GM19328 (cell line): ENCODE measurements around the gene KDF1.
"Not testable (repeated sequence)": the region's sequence is repeated elsewhere in the genome, so short reads cannot be mapped to it uniquely, and the experiment has no call there.

Source experiments
- ATAC-seq: cut with Tn5 transposase; IDR thresholded peaks from one replicate; pipeline ENCODE4 v1.9.1; 2021; ENCODE audit warnings: mild to moderate bottlenecking, moderate library complexity; ENCODE audit not compliant: unreplicated experiment

The KDF1 gene

DNA sequence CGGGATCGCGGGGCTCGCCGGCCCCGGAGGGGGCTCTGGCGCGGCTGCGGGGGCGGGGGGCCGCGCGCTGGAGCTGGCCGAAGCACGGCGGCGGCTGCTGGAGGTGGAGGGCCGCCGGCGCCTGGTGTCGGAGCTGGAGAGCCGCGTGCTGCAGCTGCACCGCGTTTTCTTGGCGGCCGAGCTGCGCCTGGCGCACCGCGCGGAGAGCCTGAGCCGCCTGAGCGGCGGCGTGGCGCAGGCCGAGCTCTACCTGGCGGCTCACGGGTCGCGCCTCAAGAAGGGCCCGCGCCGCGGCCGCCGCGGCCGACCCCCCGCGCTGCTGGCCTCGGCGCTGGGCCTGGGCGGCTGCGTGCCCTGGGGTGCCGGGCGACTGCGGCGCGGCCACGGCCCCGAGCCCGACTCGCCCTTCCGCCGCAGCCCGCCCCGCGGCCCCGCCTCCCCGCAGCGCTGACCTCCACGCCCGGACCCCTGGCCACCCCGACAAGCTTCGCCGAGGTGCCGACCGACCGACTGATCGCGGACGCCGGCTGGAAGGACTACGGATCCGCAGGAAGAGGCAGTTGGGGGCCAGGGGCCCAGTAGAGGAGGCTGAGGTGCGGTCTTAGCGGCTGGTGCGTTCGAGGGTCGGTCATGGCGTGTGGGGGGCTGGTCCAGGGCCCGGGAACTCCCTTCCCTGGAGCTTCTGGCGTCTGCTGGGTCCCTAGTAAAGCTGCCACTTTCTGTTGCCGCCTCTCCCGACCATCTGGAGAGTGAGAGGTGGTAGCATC is 33.9 kb upstream of the KDF1 start:
- no peak for ATAC-seq

GRCh38 chr1:26993237-26994019 is 33.2 kb upstream of the KDF1 start, which contains the start of gene TRNP1:
Gene TRNP1, plus strand, starts transcription at chr1:26993692. Its CDS starts 95 bp downstream, at chr1:26993787.
- no peak for ATAC-seq

DNA sequence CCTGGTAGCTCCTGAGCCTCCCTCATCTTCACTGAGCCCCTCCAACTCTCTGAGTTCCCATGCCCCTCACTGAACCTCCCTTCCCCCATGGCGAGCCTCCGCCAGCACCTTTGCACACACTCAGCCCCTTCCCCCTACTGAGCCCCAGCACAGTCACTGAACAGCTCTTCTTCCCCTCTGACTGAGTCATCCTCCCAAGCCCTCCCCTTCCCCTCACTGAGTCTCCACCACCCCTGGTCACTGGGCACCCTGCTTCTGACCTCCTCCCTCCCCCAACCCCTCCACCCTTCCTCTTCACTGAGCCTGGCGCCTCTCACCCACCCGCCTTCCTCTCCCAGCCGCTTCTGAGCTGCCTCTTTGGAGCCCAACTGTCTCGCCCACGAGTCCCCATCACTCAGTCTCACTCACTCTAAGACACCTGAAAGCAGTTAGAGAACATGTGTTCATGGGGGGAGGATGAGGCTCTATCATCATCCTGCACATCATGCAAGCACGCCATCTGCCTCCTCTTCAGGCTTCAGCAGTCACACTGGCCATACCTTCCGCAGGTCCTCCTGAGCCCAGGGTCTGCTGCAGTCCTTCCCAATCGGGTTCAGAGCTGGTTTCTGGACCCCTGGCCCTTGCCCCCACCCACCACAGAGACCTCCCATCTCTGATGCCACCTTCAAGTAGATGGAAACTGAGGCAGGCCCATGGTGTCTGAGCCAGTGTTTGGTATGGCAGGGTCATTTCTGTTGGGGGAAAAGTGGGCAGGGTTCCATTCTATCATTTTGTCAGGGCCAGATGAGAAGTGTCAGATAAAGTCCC is 31.2 kb upstream of the KDF1 start:
- ATAC-seq: no peak

GRCh38 chr1:26989403-26990109 is 29.3 kb upstream of the KDF1 start:
- ATAC-seq: not testable (repeated sequence)

DNA sequence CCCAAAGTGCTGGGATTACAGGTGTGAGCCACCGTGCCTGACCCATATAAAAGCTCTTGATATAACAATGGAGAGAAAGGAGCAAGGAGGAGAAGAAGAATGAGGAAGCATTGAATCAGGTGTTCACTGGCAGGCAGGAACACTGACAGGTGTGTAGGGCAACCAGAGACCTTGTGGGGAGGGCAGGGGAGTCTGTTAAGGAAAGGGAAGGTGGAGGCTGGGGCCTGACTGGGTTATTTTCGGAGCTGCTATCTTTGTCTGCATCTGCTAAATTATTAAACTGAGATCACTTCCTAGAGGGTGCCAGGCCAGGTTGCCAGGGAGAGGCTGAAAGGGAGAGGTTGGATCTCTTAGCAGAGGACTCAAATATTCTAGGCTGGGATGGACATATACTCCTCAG is 26.4 kb upstream of the KDF1 start:
- no peak for ATAC-seq

DNA sequence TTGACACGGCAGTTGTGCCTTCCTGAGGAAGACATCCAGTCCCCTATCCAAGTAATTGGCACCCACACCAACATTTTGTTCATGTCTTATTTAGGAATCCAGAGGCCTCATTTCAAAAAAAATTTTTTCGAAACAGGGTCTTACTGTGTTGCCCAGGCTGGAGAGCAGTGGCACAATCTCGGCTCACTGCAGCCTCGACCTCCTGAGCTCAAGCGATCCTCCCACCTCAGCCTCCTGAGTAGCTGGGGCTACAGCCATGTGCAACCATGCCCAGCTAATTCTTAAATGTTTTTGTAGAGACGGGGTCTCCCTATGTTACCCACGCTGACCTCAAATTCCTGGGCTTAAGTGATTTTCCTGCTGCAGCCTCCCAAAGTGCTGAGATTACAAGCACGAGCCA is 24.0 kb upstream of the KDF1 start:
- ATAC-seq: no peak

DNA sequence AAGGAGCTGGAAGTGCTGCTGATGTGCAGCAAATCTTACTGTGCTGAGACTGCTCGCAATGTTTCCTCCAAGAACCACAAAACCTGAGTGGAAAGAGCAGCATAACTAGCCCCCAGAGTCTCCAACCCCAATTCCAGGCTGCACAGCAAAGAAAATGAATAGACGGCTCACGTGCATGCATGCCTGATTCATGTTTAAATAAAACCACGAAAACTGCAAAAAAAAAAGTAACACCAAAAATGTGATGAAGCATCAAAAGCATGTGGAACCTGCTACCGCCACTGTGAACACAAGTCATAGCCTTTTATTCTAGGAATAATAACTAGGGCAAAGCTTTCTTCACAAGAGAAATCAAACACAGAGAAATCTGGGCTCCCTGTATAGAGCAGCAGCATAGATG is 23.6 kb upstream of the KDF1 start:
- no peak for ATAC-seq

DNA sequence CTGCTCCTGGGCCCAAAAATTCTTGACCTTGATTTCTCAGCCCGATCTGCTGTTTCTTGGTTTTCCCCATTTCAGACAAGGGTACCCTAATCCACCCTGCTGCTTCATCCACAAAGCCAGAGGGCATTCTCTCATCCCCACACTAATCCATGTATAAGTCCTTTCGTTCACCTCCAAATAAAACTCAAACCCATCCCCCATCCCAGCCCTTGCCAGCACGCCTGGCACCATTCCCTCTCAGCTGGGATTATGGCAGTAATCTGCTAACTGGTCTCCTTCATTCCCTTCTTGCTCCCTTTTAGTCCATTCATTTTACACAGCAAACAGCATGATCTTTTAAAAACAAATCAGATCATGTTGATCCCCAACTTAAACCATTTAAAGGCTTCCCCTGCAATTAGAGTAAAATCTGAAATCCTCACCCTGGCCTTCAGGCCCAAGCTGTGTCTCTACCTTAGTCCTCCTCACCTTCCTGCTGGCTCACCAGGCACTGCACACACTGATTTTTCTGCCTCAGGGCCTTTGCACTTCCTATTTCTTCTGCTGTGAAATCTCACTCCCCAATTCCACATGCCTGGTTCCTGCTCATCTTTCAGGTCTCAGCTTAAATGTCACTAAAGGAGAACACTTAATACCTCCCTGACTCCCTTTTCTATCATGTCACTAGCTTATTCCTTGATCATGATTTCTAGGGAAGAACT is 21.0 kb upstream of the KDF1 start:
- ATAC-seq: no peak

- no peak for ATAC-seq
These were observed 18.6 kb upstream of the KDF1 start for GRCh38 chr1:26978901-26979300.

DNA sequence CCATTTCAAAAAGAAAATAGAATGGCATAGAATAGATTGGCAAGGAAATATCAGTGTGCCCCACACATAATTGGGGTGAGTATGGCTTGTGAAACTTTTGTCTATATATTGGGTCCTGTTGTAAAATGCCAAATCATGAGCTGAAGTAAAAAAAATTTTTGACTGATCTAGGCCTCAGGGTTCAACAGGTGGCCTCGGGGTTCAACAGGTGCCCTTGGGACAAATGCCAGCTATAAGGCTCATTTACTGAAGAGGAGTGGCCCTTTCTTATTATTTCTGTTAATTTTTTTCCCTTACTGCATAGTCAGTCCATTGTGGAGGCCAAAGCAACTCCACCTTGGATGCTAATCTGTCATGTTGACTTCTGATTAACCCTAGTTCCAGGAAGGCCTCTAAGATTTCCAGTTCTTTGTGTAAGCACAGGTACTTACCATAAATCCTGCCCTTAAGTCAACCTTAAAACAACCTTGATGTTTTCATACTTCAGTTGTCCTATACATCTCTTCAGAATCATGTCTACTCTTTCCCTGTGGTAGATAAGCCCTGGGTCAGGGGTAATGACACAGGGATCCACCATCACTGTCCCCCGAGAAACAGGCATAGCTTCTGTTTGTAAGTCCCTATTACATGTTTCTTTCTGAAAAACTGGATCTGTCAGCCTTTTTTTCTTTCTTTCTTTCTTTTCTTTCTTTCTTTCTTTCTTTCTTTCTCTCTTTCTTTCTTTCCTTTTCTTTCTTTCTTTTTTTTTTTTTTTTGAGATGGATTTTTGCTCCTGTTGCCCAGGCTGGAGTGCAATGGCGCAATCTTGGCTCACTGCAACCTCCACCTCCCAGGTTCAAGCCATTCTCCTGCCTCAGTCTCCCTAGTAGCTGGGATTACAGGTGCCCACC is 16.6 kb upstream of the KDF1 start:
- no peak for ATAC-seq

- ATAC-seq: no peak
These were observed 12.6 kb upstream of the KDF1 start for GRCh38 chr1:26972821-26973220.

- no peak for ATAC-seq
These were observed 12.1 kb upstream of the KDF1 start for GRCh38 chr1:26972390-26972789.

GRCh38 chr1:26971590-26971989 is 11.3 kb upstream of the KDF1 start:
- no peak for ATAC-seq

GRCh38 chr1:26970810-26971209 is 10.5 kb upstream of the KDF1 start:
- no peak for ATAC-seq

GRCh38 chr1:26965628-26966027 is 5.4 kb upstream of the KDF1 start:
- ATAC-seq: no peak

DNA sequence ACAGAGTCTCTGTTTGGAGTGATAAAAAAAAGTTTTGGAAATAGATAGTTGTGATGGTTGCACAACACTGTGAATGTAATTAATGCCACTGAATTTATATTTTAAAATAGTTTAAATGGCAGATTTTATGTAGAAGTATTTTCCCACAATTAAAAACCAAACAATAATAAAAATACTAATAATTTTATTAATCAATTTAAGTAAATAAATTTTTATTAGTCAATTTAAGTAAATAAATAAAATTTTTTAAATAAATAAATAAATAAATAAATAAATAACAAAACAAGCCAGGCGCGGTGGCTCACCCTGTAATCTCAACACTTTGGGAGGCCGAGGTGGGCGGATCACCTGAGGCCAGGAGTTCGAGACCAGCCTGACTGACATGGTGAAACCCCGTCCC is 4.9 kb upstream of the KDF1 start:
- ATAC-seq: no peak

GRCh38 chr1:26961826-26962225 is 1.6 kb upstream of the KDF1 start:
- no peak for ATAC-seq

DNA sequence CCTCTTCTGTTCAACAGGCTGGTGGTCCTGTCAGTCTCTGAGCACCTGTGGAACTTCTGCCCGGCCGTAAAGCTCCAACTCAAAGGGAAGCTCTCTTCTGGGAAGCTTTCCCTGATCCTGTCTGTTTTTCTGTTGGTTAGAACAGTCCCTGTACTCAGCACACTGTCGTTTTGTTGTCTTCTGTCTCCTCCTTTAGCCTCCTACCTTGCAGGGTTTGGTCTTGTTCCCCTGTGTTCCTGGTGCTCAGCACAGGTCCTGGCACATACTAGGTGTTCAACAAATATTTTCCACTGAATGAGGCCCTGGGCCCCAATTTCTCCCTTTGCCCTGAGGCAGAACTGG is 328 bp upstream of the KDF1 start:
- no peak for ATAC-seq

DNA sequence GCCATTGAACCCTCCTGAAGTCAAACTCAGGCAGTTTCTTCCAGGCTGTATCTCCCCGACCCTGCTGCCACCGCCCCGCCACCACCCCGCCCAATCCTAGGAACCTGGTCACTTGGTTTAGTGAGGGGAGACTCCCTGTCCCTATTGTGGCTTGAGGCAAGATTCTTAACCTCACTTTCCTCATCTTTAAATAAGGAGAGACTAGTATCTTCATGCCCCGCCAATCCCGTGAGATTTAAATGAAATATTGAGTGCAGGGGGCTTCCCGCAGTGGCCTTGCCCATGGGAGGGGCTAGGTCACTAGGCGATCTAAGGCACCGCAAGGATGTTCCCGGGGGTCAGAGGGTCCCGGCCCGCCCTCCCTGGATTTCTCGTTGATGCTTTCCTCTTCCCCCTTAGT is 998 bp downstream of the KDF1 start:
- no peak for ATAC-seq
